Brain microvascular endothelial cell (primary cell): ENCODE results near the gene RNASEH2C.
"Not testable (repeated sequence)": the region's sequence is repeated elsewhere in the genome, so short reads cannot be mapped to it uniquely, and the experiment has no call there.

ENCODE experiments used
- DNase-seq: peaks from one replicate; pipeline ENCODE4 v3.0.0-alpha.2; 2020
- H3K27ac ChIP-seq: fragments of 250-450 bp; sonication (Bioruptor Pico); 2 replicates; pipeline ENCODE4 v1.5.1; 2020; ENCODE audit warnings: mild to moderate bottlenecking, moderate library complexity
- H3K27me3 ChIP-seq: fragments of 250-450 bp; sonication (Bioruptor Pico); replicated peaks from 2 replicates; pipeline ENCODE4 v1.5.1; 2020; ENCODE audit warnings: mild to moderate bottlenecking
- H3K36me3 ChIP-seq: fragments of 250-450 bp; sonication (Bioruptor Pico); replicated peaks from 2 replicates; pipeline ENCODE4 v1.5.1; 2020; ENCODE audit warnings: mild to moderate bottlenecking
- H3K4me3 ChIP-seq: 2 replicates; pipeline ENCODE4 v1.5.1; 2011; ENCODE audit warnings: low read depth, mild to moderate bottlenecking, control low read depth, low read length, moderate library complexity
- in situ Hi-C: cut with HindIII; loops from 2 replicates; pipeline ENCODE4 v1.10.0; 2017; ENCODE audit warnings: low sequenced_read_pairs, low pct_ligation_motif_present
- TF ChIP-seq, protein P1 (sequence below): IDR thresholded peaks from 2 replicates; pipeline ENCODE4 v1.5.1; 2011; ENCODE audit warnings: low read depth, mild to moderate bottlenecking, moderate library complexity, low read length, control low read depth, inconsistent platforms; ENCODE audit errors: missing control alignments

RNASEH2C gene

GRCh38 chr11:65720211-65720934 is at the start of gene RNASEH2C:
Gene RNASEH2C, minus strand, starts transcription at chr11:65720798. Its CDS starts 40 bp downstream, at chr11:65720758.
- TF ChIP-seq, protein P1, sequence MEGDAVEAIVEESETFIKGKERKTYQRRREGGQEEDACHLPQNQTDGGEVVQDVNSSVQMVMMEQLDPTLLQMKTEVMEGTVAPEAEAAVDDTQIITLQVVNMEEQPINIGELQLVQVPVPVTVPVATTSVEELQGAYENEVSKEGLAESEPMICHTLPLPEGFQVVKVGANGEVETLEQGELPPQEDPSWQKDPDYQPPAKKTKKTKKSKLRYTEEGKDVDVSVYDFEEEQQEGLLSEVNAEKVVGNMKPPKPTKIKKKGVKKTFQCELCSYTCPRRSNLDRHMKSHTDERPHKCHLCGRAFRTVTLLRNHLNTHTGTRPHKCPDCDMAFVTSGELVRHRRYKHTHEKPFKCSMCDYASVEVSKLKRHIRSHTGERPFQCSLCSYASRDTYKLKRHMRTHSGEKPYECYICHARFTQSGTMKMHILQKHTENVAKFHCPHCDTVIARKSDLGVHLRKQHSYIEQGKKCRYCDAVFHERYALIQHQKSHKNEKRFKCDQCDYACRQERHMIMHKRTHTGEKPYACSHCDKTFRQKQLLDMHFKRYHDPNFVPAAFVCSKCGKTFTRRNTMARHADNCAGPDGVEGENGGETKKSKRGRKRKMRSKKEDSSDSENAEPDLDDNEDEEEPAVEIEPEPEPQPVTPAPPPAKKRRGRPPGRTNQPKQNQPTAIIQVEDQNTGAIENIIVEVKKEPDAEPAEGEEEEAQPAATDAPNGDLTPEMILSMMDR, result peak; percentile 0
- in situ Hi-C loops, result no loop called here
- H3K27me3 ChIP-seq, result no peaks in the 10 kb centered on the region
- DNase-seq, result peak; percentile 69
- peak within 1 kb of the TSS; percentile 83 for H3K4me3 ChIP-seq
- peaks cover 33% of the 10 kb centered on the region for H3K36me3 ChIP-seq
- H3K27ac ChIP-seq, result peak within 1 kb of the TSS; percentile 45

- H3K4me3 ChIP-seq, H3K27ac ChIP-seq, H3K36me3 ChIP-seq, DNase-seq, H3K27me3 ChIP-seq, in situ Hi-C loops: not testable (repeated sequence)
Measured at GRCh38 chr11:65767806-65768205, 47.2 kb upstream of the RNASEH2C start.

GRCh38 chr11:65767406-65767805 is 46.8 kb upstream of the RNASEH2C start:
- no peaks in the 10 kb centered on the region for H3K36me3 ChIP-seq
- in situ Hi-C loops, result no loop called here

GRCh38 chr11:65766535-65766934 is 45.9 kb upstream of the RNASEH2C start:
- TF ChIP-seq, protein P1, result no peak
- Histone ChIP-seq H3K27ac (no peak overlapping the region), H3K27me3 (no peaks in the 10 kb centered on the region), H3K36me3 (no peaks in the 10 kb centered on the region), H3K4me3 (no peak overlapping the region)
- DNase-seq, result no peak
- in situ Hi-C loops, result no loop called here

More at GRCh38 chr11:65767406-65767805, 46.8 kb upstream of the RNASEH2C start:
- no peaks in the 10 kb centered on the region for H3K27me3 ChIP-seq
- H3K27ac ChIP-seq, result no peak overlapping the region
- TF ChIP-seq, protein P1, result no peak
- H3K4me3 ChIP-seq, result no peak overlapping the region
- no peak for DNase-seq

GRCh38 chr11:65764434-65764833 is 43.8 kb upstream of the RNASEH2C start:
- in situ Hi-C loops, result no loop called here
- TF ChIP-seq, protein P1, result no peak

GRCh38 chr11:65762816-65763215 is 42.2 kb upstream of the RNASEH2C start:
- H3K36me3 ChIP-seq, in situ Hi-C loops, DNase-seq, H3K27ac ChIP-seq, H3K27me3 ChIP-seq, H3K4me3 ChIP-seq: not testable (repeated sequence)

More at GRCh38 chr11:65764434-65764833, 43.8 kb upstream of the RNASEH2C start:
- H3K36me3 ChIP-seq, result no peaks in the 10 kb centered on the region
- H3K4me3 ChIP-seq, result no peak overlapping the region
- no peak overlapping the region for H3K27ac ChIP-seq
- DNase-seq, result no peak
- H3K27me3 ChIP-seq, result no peaks in the 10 kb centered on the region

- H3K4me3 ChIP-seq, DNase-seq, H3K27me3 ChIP-seq, H3K27ac ChIP-seq, in situ Hi-C loops, H3K36me3 ChIP-seq: not testable (repeated sequence)
Measured at GRCh38 chr11:65762169-65762568, 41.6 kb upstream of the RNASEH2C start.
